Measurements from ENCODE around the gene NAGLU. TPM values are rescaled to one million over a fixed set of nuclear protein-coding genes. Genes with fewer than 3 reads are reported as not detected.

The NAGLU gene
- polyA plus RNA-seq, 1 donor (not counting 4 experiments of a cell fraction or from before 2014, with no cell fraction given) = 6.9 TPM

DNA sequence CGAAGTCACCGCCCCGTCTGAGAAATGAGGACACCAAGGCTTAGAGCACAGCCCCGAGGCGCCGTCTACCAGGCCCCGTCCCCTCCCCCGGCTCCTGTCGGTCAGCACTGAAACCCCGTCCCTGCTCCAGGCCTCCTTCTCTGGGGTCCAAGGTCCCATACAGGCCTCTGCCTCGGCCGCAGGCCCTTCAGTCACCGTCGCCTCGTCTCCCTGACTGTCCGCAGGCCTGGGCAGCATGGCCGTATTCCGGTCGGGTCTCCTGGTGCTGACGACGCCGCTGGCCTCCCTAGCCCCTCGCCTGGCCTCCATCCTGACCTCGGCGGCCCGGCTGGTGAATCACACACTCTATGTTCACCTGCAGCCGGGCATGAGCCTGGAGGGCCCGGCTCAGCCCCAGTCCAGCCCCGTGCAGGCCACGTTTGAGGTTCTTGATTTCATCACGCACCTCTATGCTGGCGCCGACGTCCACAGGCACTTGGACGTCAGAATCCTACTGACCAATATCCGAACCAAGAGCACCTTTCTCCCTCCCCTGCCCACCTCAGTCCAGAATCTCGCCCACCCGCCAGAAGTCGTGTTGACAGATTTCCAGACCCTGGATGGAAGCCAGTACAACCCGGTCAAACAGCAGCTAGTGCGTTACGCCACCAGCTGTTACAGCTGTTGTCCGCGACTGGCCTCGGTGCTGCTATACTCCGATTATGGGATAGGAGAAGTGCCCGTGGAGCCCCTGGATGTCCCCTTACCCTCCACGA, 26.5 kb downstream of the NAGLU start:
- DNase-seq (ENCODE audit: low read depth, low spot score) (no peak), FAIRE-seq (no peak)
- Histone ChIP-seq H3K4me2 (ENCODE audit: control insufficient read depth, extremely low read depth, insufficient read depth, low read depth, low read length) (peak overlapping the region; percentile 83), H3K9ac (ENCODE audit: control insufficient read depth, extremely low read depth, insufficient read depth, low read length) (peak overlapping the region; percentile 94), H3K36me3 (ENCODE audit: control insufficient read depth in 2 of 2, extremely low read depth in 1 of 2, insufficient read depth in 2 of 2, low read length in 2 of 2) (peaks cover 10 to 28% of the 10 kb centered on the region in 2 experiments), H3K4me3 (ENCODE audit: control insufficient read depth in 2 of 3, extremely low read depth in 1 of 3, insufficient read depth in 2 of 3, low read depth in 1 of 3, low read length in 3 of 3) (peak overlapping the region; percentile 78 to 97 (median 96)), H3K27me3 (ENCODE audit: control insufficient read depth, extremely low read depth, insufficient read depth, low read length) (no peaks in the 10 kb centered on the region), H3K9me1 (ENCODE audit: control insufficient read depth, extremely low read depth, insufficient read depth, low read length) (no peaks in the 10 kb centered on the region), H2AFZ (ENCODE audit: control insufficient read depth, low read length) (no peak overlapping the region), H3K79me2 (ENCODE audit: control insufficient read depth, insufficient read depth, low read length) (peaks cover 28% of the 10 kb centered on the region), H3K27ac (ENCODE audit: control insufficient read depth, insufficient read depth, low read length) (peak overlapping the region; percentile 88), H4K20me1 (ENCODE audit: control insufficient read depth, extremely low read depth, insufficient read depth, low read length) (no peaks in the 10 kb centered on the region), H3K9me3 (ENCODE audit: control insufficient read depth, low read depth, low read length) (no peaks in the 10 kb centered on the region), H3K4me1 (ENCODE audit: control insufficient read depth, extremely low read depth, insufficient read depth, low read length) (peaks cover 28% of the 10 kb centered on the region)
- no peak for TF ChIP-seq EZH2 (IDR thresholded peaks at IDR 0.05; ENCODE audit: low read length)
- TF ChIP-seq, protein P1, sequence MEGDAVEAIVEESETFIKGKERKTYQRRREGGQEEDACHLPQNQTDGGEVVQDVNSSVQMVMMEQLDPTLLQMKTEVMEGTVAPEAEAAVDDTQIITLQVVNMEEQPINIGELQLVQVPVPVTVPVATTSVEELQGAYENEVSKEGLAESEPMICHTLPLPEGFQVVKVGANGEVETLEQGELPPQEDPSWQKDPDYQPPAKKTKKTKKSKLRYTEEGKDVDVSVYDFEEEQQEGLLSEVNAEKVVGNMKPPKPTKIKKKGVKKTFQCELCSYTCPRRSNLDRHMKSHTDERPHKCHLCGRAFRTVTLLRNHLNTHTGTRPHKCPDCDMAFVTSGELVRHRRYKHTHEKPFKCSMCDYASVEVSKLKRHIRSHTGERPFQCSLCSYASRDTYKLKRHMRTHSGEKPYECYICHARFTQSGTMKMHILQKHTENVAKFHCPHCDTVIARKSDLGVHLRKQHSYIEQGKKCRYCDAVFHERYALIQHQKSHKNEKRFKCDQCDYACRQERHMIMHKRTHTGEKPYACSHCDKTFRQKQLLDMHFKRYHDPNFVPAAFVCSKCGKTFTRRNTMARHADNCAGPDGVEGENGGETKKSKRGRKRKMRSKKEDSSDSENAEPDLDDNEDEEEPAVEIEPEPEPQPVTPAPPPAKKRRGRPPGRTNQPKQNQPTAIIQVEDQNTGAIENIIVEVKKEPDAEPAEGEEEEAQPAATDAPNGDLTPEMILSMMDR (optimal IDR thresholded peaks at IDR 0.05 in 1 of 3, IDR thresholded peaks at IDR 0.05 in 1 of 3, conservative IDR thresholded peaks at IDR 0.05 in 1 of 3; ENCODE audit: extremely low read depth in 1 of 3, insufficient read depth in 2 of 3, low read length in 3 of 3) = peak in 1 of 3 experiments; percentile 10
- dilution Hi-C loops (cut with MboI; ENCODE audit: extremely low pct_ligation_motif_present, low sequenced_read_pairs) = no loop called here

DNA sequence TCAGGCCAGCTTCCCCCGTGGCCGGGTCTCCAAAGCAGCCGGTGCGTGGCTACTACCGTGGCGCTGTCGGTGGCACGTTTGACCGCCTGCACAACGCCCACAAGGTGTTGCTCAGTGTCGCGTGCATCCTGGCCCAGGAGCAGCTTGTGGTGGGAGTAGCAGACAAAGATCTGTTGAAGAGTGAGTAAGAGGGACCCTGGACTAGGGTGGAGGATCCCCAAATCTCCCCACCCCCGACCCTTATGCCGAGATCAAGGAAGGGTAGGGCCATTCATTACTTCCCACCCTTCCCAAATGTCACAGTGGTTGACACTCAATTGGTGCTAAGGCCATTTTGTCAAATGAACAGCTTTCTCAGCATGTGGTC, 27.1 kb downstream of the NAGLU start:
- Histone ChIP-seq H3K9me1 (ENCODE audit: control insufficient read depth, extremely low read depth, insufficient read depth, low read length) (no peaks in the 10 kb centered on the region), H3K9me3 (ENCODE audit: control insufficient read depth, low read depth, low read length) (no peaks in the 10 kb centered on the region), H3K4me2 (ENCODE audit: control insufficient read depth, extremely low read depth, insufficient read depth, low read depth, low read length) (peak overlapping the region; percentile 83), H4K20me1 (ENCODE audit: control insufficient read depth, extremely low read depth, insufficient read depth, low read length) (no peaks in the 10 kb centered on the region), H2AFZ (ENCODE audit: control insufficient read depth, low read length) (no peak overlapping the region), H3K4me1 (ENCODE audit: control insufficient read depth, extremely low read depth, insufficient read depth, low read length) (peaks cover 31% of the 10 kb centered on the region), H3K36me3 (ENCODE audit: control insufficient read depth in 2 of 2, extremely low read depth in 1 of 2, insufficient read depth in 2 of 2, low read length in 2 of 2) (peaks cover 10 to 28% of the 10 kb centered on the region in 2 experiments), H3K27ac (ENCODE audit: control insufficient read depth, insufficient read depth, low read length) (peak overlapping the region; percentile 88), H3K79me2 (ENCODE audit: control insufficient read depth, insufficient read depth, low read length) (peaks cover 31% of the 10 kb centered on the region), H3K4me3 (ENCODE audit: control insufficient read depth in 2 of 3, extremely low read depth in 1 of 3, insufficient read depth in 2 of 3, low read depth in 1 of 3, low read length in 3 of 3) (peak overlapping the region; percentile 78 to 97 (median 96)), H3K9ac (ENCODE audit: control insufficient read depth, extremely low read depth, insufficient read depth, low read length) (peak overlapping the region; percentile 94), H3K27me3 (ENCODE audit: control insufficient read depth, extremely low read depth, insufficient read depth, low read length) (no peaks in the 10 kb centered on the region)
- no peak for FAIRE-seq
- TF ChIP-seq, protein P1 (optimal IDR thresholded peaks at IDR 0.05 in 1 of 3, IDR thresholded peaks at IDR 0.05 in 1 of 3, conservative IDR thresholded peaks at IDR 0.05 in 1 of 3; ENCODE audit: extremely low read depth in 1 of 3, insufficient read depth in 2 of 3, low read length in 3 of 3) = no peak
- TF ChIP-seq EZH2 (IDR thresholded peaks at IDR 0.05; ENCODE audit: low read length) = no peak
- DNase-seq (ENCODE audit: low read depth, low spot score) = no peak
- dilution Hi-C loops (cut with MboI; ENCODE audit: extremely low pct_ligation_motif_present, low sequenced_read_pairs) = no loop called here

Measured in keratinocyte (primary cell).